Stimulated activated CD8-positive, alpha-beta memory T cell treated with anti-CD3 and anti-CD28 coated beads, Interleukin-12 subunit alpha, Interleukin-12 subunit beta, amount 100 ng/mL, for 24 hours (primary cell): ENCODE results near the gene LPAR3.
"Not testable (repeated sequence)": the region's sequence is repeated elsewhere in the genome, so short reads cannot be mapped to it uniquely, and the experiment has no call there.

Source experiments
- DNase-seq: peaks from one replicate; pipeline ENCODE4 v3.0.0-alpha.2; 2020; ENCODE audit errors: extremely low read depth

LPAR3 gene

GRCh38 chr1:84892705-84893618 is at the start of gene LPAR3:
LPAR3 (minus strand) TSS chr1:84893206; CDS start chr1:84866120, 27,086 bp downstream.
- no peak for DNase-seq

- DNase-seq, result no peak
Observed at GRCh38 chr1:84941843-84942242, 48.8 kb upstream of the LPAR3 start.

GRCh38 chr1:84940481-84940880 is 47.5 kb upstream of the LPAR3 start:
- DNase-seq, result no peak

GRCh38 chr1:84939761-84940160 is 46.8 kb upstream of the LPAR3 start:
- no peak for DNase-seq

GRCh38 chr1:84939151-84939550 is 46.1 kb upstream of the LPAR3 start:
- no peak for DNase-seq

GRCh38 chr1:84936116-84936810 is 43.3 kb upstream of the LPAR3 start:
- DNase-seq, result no peak

GRCh38 chr1:84933011-84933611 is 40.1 kb upstream of the LPAR3 start:
- no peak for DNase-seq

GRCh38 chr1:84930831-84931230 is 37.8 kb upstream of the LPAR3 start:
- no peak for DNase-seq

GRCh38 chr1:84930329-84930728 is 37.3 kb upstream of the LPAR3 start:
- DNase-seq, result no peak

- no peak for DNase-seq
Observed at GRCh38 chr1:84929581-84929980, 36.6 kb upstream of the LPAR3 start.

- no peak for DNase-seq
Observed at GRCh38 chr1:84928979-84929378, 36.0 kb upstream of the LPAR3 start.

GRCh38 chr1:84923317-84923716 is 30.3 kb upstream of the LPAR3 start:
- DNase-seq, result no peak

GRCh38 chr1:84920159-84920558 is 27.2 kb upstream of the LPAR3 start:
- DNase-seq, result no peak

- no peak for DNase-seq
Observed at GRCh38 chr1:84919461-84919970, 26.5 kb upstream of the LPAR3 start.

- no peak for DNase-seq
Observed at GRCh38 chr1:84918726-84919336, 25.8 kb upstream of the LPAR3 start.

- no peak for DNase-seq
Observed at GRCh38 chr1:84916897-84917296, 23.9 kb upstream of the LPAR3 start.

- no peak for DNase-seq
Observed at GRCh38 chr1:84913555-84913892, 20.5 kb upstream of the LPAR3 start.

- DNase-seq, result no peak
Observed at GRCh38 chr1:84912726-84913554, 19.9 kb upstream of the LPAR3 start.

- DNase-seq, result not testable (repeated sequence)
Observed at GRCh38 chr1:84908746-84909464, 15.9 kb upstream of the LPAR3 start.

GRCh38 chr1:84907095-84907827 is 14.3 kb upstream of the LPAR3 start:
- DNase-seq, result no peak
